ENCODE results near the gene RNF217. TPM values are rescaled to one million over a fixed set of nuclear protein-coding genes. Genes with fewer than 3 reads are reported as not detected.
"Not testable (repeated sequence)": the region's sequence is repeated elsewhere in the genome, so short reads cannot be mapped to it uniquely, and the experiment has no call there.

RNF217 gene, protein sequence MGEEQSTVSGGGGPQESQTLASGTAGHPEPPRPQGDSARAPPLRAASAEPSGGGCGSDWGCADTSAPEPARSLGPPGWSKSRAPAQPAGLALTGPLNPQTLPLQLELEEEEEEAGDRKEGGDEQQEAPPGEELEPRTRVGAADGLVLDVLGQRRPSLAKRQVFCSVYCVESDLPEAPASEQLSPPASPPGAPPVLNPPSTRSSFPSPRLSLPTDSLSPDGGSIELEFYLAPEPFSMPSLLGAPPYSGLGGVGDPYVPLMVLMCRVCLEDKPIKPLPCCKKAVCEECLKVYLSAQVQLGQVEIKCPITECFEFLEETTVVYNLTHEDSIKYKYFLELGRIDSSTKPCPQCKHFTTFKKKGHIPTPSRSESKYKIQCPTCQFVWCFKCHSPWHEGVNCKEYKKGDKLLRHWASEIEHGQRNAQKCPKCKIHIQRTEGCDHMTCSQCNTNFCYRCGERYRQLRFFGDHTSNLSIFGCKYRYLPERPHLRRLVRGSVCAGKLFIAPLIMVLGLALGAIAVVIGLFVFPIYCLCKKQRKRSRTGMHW
- total RNA-seq, result 1 to 10 TPM; 1.7 to 2.4 TPM

DNA sequence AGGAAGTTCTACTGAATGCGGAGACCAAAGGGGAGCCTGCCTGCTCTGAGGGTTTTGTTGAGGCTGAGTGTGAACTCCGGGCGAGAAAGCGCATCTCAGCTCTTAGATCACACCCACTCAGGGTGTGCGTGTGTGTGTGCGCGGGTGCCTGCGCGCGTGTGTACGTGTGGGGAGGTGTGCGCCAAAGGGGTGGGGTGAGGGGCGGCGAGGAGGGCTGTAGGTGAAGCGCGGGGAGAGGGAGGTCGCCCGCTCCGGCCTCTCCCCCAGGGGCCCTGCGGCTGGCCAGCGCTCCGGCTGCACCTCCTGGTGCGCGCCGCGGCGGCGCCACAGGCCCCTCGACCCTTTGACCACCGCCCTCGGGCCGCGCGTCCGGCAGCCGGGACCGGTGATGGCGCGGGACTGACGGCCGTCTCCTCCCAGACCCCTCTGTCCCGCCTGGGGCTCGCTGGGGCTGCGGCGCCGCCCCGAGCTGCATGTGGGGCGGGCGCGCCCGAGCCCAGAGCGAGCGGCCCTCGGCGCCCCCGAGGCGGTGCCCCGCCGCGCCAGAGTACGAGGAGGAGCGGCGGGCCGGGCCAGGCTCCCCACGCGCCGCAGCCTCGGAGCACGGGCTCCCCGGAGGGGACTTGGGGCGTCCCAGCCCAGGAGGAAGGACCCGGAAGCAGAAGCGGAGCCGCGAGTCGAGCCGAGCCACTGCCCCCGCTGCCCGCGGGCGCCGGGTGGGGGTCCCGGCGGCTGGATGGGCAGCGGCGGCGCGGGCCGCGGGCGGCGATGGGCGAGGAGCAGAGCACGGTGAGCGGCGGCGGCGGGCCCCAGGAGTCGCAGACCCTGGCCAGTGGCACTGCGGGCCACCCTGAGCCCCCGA is at the start of gene RNF217:
TSS of gene RNF217 (plus strand) at position 661 of the 862 bp plus-strand sequence. CDS start at position 769, 108 bp downstream.
- Mint-ChIP-seq H3K4me1 (peaks cover 21% of the 10 kb centered on the region), H3K9me3 (ENCODE audit: low read depth) (no peaks in the 10 kb centered on the region), H3K4me3 (peak within 1 kb of the TSS; percentile 70), H3K27ac (peak within 1 kb of the TSS; percentile 28), H3K27me3 (peaks cover 44% of the 10 kb centered on the region), H3K36me3 (ENCODE audit: low read depth) (no peaks in the 10 kb centered on the region)
- ChIA-PET POLR2A (no interaction called here), CTCF (no interaction called here)
- peak; percentile 58 for DNase-seq
- ATAC-seq, result peak; percentile 65
- intact Hi-C loops (cut with DNase I, micrococcal nuclease), result loop anchor here in 1 of 2 experiments (5.0 kb wide), 1 partner anchor 150 kb away; no protein-coding TSS in a partner anchor

DNA sequence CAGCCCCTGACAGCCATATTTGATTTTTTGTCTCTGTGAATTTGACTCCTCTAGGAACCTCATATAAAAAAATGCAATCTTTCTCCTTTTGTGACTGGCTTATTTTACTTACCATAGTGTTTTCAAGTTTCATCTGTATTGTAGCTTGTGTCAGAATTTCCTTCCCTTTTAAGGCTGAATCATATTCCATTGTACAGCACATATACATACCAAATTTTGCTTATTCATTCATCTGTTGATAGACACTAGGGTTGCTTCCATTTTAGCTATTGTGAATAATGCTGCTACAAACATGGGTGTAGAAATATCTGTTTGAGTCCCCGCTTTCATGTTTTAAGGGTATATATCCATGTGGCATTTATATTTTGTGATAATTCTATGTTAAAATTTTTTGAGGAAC is 49.2 kb upstream of the RNF217 start:
- no peak overlapping the region for H3K4me3 Mint-ChIP-seq
- no peaks in the 10 kb centered on the region for H3K9me3 Mint-ChIP-seq (ENCODE audit: low read depth)
- ChIA-PET POLR2A (no interaction called here), CTCF (no interaction called here)
- no peaks in the 10 kb centered on the region for H3K36me3 Mint-ChIP-seq (ENCODE audit: low read depth)
- H3K4me1 Mint-ChIP-seq, result peaks cover 3% of the 10 kb centered on the region
- peaks cover 5% of the 10 kb centered on the region for H3K27me3 Mint-ChIP-seq
- DNase-seq, result no peak
- intact Hi-C loops (cut with DNase I, micrococcal nuclease), result no loop called here
- H3K27ac Mint-ChIP-seq, result no peak overlapping the region
- no peak for ATAC-seq

DNA sequence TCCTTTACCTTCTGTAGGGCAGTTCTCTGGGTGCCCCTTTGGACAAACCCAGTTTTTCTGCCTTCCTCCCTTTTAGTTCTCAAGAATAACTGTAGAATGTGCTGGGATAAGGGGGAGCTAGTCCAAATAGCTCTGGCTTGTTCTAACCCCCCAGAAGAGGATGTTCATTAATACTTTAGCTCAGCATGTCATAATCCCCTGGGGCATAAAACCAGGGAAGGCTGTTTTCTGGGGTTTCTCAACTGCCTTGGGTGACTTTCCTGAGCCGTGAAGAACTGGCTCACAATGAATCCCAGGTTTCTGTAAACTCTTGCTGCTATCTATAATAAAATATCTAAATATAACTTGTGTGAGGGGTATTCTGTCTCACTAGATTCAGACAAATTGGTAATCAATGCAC is 44.5 kb upstream of the RNF217 start:
- Mint-ChIP-seq H3K4me1 (peaks cover 5% of the 10 kb centered on the region), H3K9me3 (ENCODE audit: low read depth) (peaks cover 6% of the 10 kb centered on the region), H3K27me3 (peaks cover 5% of the 10 kb centered on the region), H3K27ac (no peak overlapping the region), H3K36me3 (ENCODE audit: low read depth) (no peaks in the 10 kb centered on the region), H3K4me3 (no peak overlapping the region)
- no peak for ATAC-seq
- ChIA-PET CTCF (no interaction called here), POLR2A (no interaction called here)
- intact Hi-C loops (cut with DNase I, micrococcal nuclease), result no loop called here
- no peak for DNase-seq

DNA sequence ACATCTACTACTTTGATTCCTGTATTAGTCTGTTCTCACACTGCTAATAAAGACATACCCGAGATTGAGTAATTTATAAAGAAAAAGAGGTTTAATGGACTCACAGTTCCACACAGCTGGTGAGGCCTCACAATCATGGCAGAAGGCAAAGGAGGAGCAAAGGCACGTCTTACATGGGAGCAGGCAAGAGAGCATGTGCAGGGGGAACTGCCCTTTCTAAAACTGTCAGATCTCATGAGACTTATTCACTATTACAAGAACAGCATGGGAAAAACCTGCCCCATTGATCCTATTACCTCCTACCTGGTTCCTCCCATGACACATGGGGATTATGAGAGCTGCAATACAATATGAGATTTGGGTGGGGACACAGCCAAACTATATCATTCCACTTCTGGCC is 42.5 kb upstream of the RNF217 start:
- H3K4me1 Mint-ChIP-seq; H3K4me3 Mint-ChIP-seq; H3K27me3 Mint-ChIP-seq; H3K36me3 Mint-ChIP-seq (ENCODE audit: low read depth); DNase-seq; intact Hi-C loops (cut with DNase I, micrococcal nuclease); H3K9me3 Mint-ChIP-seq (ENCODE audit: low read depth); ATAC-seq; H3K27ac Mint-ChIP-seq; CTCF ChIA-PET; POLR2A ChIA-PET: not testable (repeated sequence)

DNA sequence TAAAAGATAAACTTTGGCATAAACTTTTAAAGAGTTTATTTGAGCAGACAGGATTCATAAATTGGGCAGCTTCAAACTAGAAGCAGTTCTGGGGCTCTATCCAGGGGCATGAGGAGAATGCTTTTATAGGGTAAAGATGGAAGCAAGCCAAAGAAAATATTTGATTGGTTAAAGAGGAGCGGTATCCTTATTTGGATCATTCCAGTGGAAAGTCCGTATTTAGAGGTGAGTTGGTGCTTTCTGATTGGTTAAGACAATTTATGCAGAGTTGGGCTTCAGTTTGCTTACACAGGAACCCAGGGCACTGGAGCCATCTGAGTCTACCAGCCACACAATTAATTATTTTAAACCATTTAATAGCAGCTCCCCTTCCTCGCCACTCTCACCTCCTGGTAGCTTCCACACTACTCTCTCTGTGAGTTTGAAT is 37.9 kb upstream of the RNF217 start:
- ChIA-PET POLR2A (no interaction called here), CTCF (no interaction called here)
- H3K36me3 Mint-ChIP-seq (ENCODE audit: low read depth), result no peaks in the 10 kb centered on the region

DNA sequence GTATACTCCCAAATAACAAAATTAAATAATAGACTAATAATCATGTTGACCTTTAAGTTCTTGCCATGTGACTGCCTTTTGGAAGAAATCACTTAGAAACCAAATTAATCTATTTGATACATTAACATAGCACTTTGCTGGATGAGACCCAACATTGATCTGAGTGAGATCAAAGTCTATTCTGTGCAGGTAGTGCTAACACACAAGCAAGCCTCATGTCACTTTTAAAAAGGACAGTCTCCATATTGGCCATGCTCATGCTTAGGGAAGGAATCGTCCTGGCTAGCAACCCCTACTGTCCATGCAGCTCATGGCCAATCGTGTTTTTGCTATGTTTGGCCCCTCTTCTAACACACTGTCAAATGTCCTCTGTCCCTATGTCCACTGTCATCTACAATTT is 35.8 kb upstream of the RNF217 start:
- H3K27ac Mint-ChIP-seq, result no peak overlapping the region
- no peaks in the 10 kb centered on the region for H3K9me3 Mint-ChIP-seq (ENCODE audit: low read depth)
- H3K27me3 Mint-ChIP-seq, result no peaks in the 10 kb centered on the region
- intact Hi-C loops (cut with DNase I, micrococcal nuclease), result no loop called here
- ATAC-seq (no peak), DNase-seq (no peak)
- H3K36me3 Mint-ChIP-seq (ENCODE audit: low read depth), result no peaks in the 10 kb centered on the region
- POLR2A ChIA-PET, result no interaction called here
- H3K4me1 Mint-ChIP-seq, result no peaks in the 10 kb centered on the region
- CTCF ChIA-PET, result no interaction called here
- H3K4me3 Mint-ChIP-seq, result no peak overlapping the region

More for the DNA sequence above, 37.9 kb upstream of the RNF217 start:
- Mint-ChIP-seq H3K4me1 (no peaks in the 10 kb centered on the region), H3K27me3 (no peaks in the 10 kb centered on the region), H3K9me3 (ENCODE audit: low read depth) (peaks cover 5% of the 10 kb centered on the region), H3K4me3 (no peak overlapping the region), H3K27ac (no peak overlapping the region)
- intact Hi-C loops (cut with DNase I, micrococcal nuclease), result no loop called here
- no peak for DNase-seq
- no peak for ATAC-seq

DNA sequence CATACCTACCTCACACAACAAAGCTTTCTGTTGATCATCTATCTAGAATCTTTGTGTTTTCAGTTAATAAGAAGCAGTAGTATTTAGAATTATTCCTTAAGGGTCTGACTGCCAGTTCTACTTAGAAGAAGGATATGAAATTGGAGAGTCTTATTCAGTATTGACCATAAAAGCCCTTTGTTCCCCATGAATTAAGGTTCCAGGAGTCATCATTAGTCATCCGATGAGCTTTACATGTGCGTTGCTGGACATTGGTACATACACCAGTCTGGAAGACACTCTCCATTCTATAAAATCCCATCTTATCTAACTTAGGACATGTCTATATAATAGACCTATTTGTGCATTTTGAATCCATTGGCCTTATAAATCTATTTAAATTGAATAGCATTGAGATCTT is 34.4 kb upstream of the RNF217 start:
- Mint-ChIP-seq H3K9me3 (ENCODE audit: low read depth) (no peaks in the 10 kb centered on the region), H3K27me3 (no peaks in the 10 kb centered on the region), H3K36me3 (ENCODE audit: low read depth) (no peaks in the 10 kb centered on the region), H3K27ac (no peak overlapping the region), H3K4me3 (no peak overlapping the region), H3K4me1 (no peaks in the 10 kb centered on the region)
- ATAC-seq, result no peak
- CTCF ChIA-PET, result interaction anchor here (1.0 kb wide), 2 partner anchors 187 to 226 kb away, joined by 3 to 6 read pairs; partner anchors contain the start of gene TPD52L1
- intact Hi-C loops (cut with DNase I, micrococcal nuclease), result no loop called here
- POLR2A ChIA-PET, result no interaction called here
- no peak for DNase-seq

DNA sequence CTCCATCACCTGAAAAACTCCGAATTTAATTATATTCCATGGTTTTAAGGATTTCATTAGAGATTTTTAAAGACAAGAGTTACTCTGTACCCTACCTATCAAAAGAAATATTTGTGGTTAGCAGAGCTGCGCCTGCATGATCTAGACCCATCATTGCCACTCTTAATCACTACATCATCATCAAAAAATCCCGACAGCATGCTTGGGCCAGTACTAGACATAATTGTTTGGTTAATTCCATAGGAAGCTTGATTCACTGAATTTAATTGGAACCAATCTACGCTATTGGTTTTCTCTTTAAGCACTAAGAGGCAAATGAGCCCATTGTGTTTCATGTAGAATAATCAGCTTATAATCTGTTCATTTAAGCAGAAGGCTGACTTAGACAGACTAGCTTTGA is 33.4 kb upstream of the RNF217 start:
- Mint-ChIP-seq H3K4me1 (no peaks in the 10 kb centered on the region), H3K4me3 (no peak overlapping the region), H3K9me3 (ENCODE audit: low read depth) (no peaks in the 10 kb centered on the region), H3K27ac (no peak overlapping the region), H3K27me3 (no peaks in the 10 kb centered on the region), H3K36me3 (ENCODE audit: low read depth) (no peaks in the 10 kb centered on the region)
- POLR2A ChIA-PET, result no interaction called here
- CTCF ChIA-PET, result no interaction called here
- DNase-seq (no peak), ATAC-seq (no peak)
- intact Hi-C loops (cut with DNase I, micrococcal nuclease), result no loop called here

DNA sequence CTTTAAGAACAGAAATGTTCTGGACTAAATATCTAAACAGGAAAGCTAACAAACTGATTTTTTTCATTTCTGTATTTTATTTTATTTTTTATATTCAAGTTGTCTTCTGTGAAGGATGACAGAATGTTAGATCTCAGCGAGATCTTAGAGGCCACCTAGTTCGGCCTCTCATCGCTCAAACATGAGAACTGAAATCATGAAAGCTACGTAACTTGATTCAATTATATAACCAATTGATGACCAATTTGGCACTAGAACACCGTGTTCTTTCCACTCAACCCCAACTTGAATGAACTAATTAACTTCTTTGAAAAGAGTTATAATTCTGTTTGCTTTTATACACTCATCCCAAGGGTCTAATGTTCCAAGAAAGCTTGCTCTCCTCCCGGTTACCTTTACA is 24.6 kb upstream of the RNF217 start:
- ChIA-PET CTCF (no interaction called here), POLR2A (no interaction called here)
- DNase-seq, result no peak
- no peak for ATAC-seq
- Mint-ChIP-seq H3K27me3 (peaks cover 2% of the 10 kb centered on the region), H3K9me3 (ENCODE audit: low read depth) (no peaks in the 10 kb centered on the region), H3K36me3 (ENCODE audit: low read depth) (no peaks in the 10 kb centered on the region), H3K4me3 (no peak overlapping the region), H3K4me1 (no peaks in the 10 kb centered on the region), H3K27ac (no peak overlapping the region)
- intact Hi-C loops (cut with DNase I, micrococcal nuclease), result no loop called here

DNA sequence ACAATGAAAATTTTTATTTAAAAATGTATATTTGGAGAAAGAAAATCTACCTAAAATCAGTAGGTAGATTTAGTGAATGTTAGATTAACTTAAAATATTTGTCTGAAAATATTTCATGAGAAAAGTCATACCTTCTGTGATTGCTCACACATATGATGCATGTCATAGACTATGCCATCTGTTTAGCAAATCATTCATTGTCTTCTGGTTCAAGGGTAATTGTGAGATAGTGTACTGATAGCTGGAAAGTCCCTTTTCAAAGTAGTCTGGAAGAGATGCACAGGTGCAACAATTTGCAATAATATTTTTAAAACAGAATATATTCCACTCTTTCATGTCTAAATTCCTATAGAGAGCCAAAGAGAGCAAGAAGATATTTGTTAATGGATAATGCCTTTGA is 21.0 kb upstream of the RNF217 start:
- ChIA-PET POLR2A (no interaction called here), CTCF (interaction anchor here (0.6 to 1.3 kb wide), 2 partner anchors 10 to 179 kb away, joined by 3 to 5 read pairs; no protein-coding TSS in a partner anchor)
- no peak overlapping the region for H3K4me3 Mint-ChIP-seq
- no peaks in the 10 kb centered on the region for H3K36me3 Mint-ChIP-seq (ENCODE audit: low read depth)
- ATAC-seq (no peak), DNase-seq (no peak)
- no peaks in the 10 kb centered on the region for H3K4me1 Mint-ChIP-seq
- H3K27me3 Mint-ChIP-seq, result peaks cover 3% of the 10 kb centered on the region
- intact Hi-C loops (cut with DNase I, micrococcal nuclease), result no loop called here
- H3K9me3 Mint-ChIP-seq (ENCODE audit: low read depth), result no peaks in the 10 kb centered on the region
- H3K27ac Mint-ChIP-seq, result no peak overlapping the region

DNA sequence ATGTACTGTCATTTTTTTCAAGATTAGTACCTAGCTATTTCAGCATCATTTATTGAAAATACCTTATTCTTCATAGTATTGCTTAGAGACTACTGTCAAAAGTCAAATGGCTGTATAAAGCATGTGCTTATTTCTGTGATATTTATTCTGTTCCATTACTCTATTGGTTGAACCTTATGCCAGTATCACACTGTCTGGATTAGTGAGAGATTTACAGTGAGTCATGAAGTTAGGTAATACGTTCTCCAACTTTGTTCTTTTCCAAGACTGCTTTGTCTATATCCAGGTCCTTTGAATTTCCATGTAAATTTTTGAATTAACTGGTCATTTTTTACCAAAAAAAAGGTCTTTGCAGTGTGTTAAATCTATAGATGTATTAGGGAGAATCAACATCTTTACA is 18.6 kb upstream of the RNF217 start:
- Mint-ChIP-seq H3K36me3 (ENCODE audit: low read depth) (no peaks in the 10 kb centered on the region), H3K27ac (no peak overlapping the region), H3K4me1 (peaks cover 4% of the 10 kb centered on the region), H3K9me3 (ENCODE audit: low read depth) (no peaks in the 10 kb centered on the region), H3K4me3 (no peak overlapping the region), H3K27me3 (peaks cover 6% of the 10 kb centered on the region)
- intact Hi-C loops (cut with DNase I, micrococcal nuclease), result no loop called here
- ChIA-PET CTCF (no interaction called here), POLR2A (no interaction called here)
- ATAC-seq, result no peak
- no peak for DNase-seq
